22Rv1 (cell line): ENCODE data around the gene CCT3.

Experiments
- H3K27ac ChIP-seq: fragments of 450-650 bp; 2 replicates; pipeline ENCODE4 v1.5.1; 2017
- CTCF ChIP-seq: fragments of 450-650 bp; IDR thresholded peaks from 2 replicates; pipeline ENCODE4 v1.5.1; 2017; ENCODE audit warnings: mild to moderate bottlenecking
- ZFX ChIP-seq: fragments of 450-650 bp; IDR thresholded peaks from 2 replicates; pipeline ENCODE4 v1.6.1; 2017; ENCODE audit warnings: antibody characterized with exemption, borderline replicate concordance

The CCT3 gene

GRCh38 chr1:156319664-156320063 is 18.4 kb downstream of the CCT3 start:
- TF ChIP-seq CTCF (peak; percentile 86), ZFX (no peak)
- H3K27ac ChIP-seq: no peak overlapping the region

GRCh38 chr1:156316909-156317308 is 21.2 kb downstream of the CCT3 start:
- TF ChIP-seq CTCF: no peak
- TF ChIP-seq ZFX: no peak
- H3K27ac ChIP-seq: no peak overlapping the region

DNA sequence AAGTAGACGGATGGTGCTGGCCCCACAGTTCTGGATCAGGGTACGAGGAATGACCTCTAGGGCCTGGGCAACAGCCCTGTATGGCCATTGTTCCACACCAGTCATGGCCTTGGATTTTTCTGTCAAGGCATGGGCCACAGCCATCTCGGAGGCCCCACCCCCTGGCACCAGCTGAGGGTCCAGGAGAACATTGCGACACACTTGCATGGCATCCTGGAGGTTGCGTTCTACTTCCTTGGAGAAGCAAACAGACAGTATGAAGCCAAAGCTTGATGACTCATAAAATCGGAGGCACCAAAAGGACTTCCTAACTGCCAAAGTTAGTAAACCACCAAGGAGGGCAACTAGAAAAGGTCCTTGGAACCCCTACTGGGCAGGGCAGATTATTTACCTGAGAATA is 27.1 kb downstream of the CCT3 start:
- H3K27ac ChIP-seq: no peak overlapping the region
- TF ChIP-seq CTCF (no peak), ZFX (no peak)

- no peak overlapping the region for H3K27ac ChIP-seq
- no peak for TF ChIP-seq ZFX
- TF ChIP-seq CTCF: no peak
Measured at GRCh38 chr1:156308078-156308477, 30.0 kb downstream of the CCT3 start.

DNA sequence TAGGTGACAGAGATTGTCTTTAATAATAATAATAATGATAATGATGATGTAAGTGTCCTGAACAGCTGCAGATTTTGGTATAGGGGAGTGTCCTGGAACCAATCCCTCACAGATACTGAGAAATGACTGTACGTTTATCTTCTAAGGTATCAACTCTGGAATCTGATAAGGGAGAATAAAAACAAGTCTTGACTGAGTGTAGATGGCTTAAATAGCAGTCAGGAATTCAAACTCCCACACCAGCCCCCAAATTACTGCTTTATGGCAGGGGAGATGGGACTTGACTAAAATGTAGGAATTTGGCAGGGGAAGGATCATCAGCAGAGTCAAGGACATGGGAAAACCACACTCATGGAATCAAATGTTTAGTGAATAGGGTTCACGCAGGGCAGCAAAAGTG is 32.9 kb downstream of the CCT3 start:
- TF ChIP-seq CTCF: no peak
- no peak for TF ChIP-seq ZFX
- H3K27ac ChIP-seq: no peak overlapping the region

DNA sequence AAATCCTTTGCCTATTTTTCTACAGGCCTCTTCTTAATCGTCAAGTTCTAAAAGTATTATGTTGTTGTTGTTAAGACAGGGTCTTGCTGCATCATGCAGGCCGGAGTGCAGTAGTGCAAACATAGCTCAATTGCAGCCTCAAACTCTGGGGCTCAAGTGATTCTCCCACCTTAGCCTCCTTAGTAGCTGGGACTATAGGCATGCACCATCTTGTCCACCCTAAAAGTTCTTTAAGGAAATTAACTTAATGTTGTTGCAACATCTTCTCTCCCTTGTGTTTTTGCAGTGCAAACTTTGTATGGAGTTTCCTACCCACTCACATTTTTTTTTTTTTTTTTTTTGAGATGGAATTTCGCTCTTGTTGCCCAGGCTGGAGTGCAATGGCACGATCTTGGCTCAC is 34.9 kb downstream of the CCT3 start:
- H3K27ac ChIP-seq: no peak overlapping the region
- TF ChIP-seq ZFX (no peak), CTCF (no peak)

- TF ChIP-seq CTCF (no peak), ZFX (no peak)
- no peak within 1 kb of the TSS for H3K27ac ChIP-seq
Measured at GRCh38 chr1:156298852-156299357, 39.2 kb downstream of the CCT3 start, which contains the start of gene VHLL. Gene VHLL, minus strand, starts transcription at chr1:156299307. Its CDS starts 118 bp downstream, at chr1:156299189.
